DMS114 treated with DMSO at 0.1 percent for 48 hours (cell line): ENCODE results near the gene CHST11.

Source experiments
- DNase-seq: peaks from one replicate; lab custom pipeline; 2025; ENCODE audit not compliant: unreplicated experiment; lab: John Stamatoyannopoulos, UW

CHST11 gene

GRCh38 chr12:104578453-104578852, 121.7 kb downstream of the CHST11 start:
- DNase-seq: no peak

DNA sequence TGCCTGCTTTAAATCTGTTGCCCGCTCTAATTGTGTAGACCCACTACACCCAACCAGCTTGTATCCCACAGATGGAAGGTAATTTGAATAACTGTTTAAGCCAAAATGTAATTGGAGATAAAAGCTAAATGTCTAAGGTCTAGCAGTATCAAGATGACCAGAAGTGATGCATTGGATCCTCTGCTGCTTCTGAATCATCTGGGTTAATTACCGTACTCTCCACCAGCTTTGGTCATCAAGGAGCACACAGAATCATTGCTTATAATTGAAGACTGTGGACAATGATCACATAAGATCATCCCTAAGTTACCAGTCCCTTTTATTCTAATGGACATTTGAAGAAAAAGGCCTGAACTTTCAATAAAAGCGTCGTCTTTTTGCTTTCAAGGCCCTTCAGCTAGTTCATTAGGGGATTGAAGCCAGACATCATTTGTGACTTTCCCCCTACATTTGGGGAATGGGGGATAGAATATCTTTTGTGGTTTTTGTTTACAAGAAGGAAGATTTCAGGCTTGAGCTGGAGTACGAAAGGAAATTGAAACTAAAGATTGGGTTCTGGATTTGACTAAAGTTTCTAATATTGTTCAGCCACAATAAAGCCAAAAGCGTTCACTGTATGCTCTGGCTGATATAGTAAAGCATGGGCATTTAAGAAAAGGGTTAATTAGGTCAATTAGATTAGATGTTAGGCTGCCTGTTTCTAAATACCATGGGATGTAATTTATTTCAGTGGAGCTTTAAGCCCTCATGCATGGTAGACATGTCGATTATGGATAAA, 123.2 kb downstream of the CHST11 start:
- no peak for DNase-seq

- DNase-seq: no peak
Measured at GRCh38 chr12:104581005-104581570, 124.3 kb downstream of the CHST11 start.

DNA sequence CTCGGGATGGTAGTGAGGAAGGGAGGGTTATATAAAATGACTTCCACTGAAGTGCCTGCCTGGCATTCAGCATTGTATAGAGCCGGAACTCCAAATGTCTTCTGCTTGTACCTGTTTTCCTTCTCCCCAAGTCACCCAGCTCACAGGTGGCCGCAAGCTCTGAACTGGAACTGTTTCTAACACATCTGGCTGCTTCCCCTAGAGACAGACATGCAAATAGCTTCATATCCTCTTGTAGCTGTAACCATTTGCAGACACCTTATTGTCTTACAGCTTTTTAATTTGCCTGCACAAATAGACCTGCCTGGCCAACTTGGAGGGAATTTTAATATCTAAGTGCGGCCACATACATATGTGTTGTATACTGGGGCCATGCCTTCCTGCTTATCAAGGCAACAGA, 126.0 kb downstream of the CHST11 start:
- no peak for DNase-seq

DNA sequence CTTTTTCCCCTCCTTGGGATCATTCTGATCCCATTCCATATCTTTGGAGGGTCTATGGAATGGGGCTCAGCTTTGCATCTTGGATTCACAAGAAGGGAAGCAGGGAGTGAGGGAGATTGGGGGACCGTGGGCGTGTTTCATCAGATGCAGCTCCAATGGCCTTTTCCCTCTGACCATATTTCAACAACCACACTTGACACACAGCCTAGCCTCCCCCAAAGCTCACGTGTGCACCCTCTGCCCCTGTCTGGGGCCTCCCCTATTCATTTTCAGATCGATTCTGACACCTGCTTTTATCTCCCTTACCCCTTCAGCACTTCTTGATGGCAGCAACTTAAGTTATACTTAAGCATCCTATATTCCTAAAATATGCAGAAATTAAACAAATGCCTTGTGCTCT, 126.6 kb downstream of the CHST11 start:
- DNase-seq: no peak

- no peak for DNase-seq
Measured at GRCh38 chr12:104585448-104586055, 128.8 kb downstream of the CHST11 start.

DNA sequence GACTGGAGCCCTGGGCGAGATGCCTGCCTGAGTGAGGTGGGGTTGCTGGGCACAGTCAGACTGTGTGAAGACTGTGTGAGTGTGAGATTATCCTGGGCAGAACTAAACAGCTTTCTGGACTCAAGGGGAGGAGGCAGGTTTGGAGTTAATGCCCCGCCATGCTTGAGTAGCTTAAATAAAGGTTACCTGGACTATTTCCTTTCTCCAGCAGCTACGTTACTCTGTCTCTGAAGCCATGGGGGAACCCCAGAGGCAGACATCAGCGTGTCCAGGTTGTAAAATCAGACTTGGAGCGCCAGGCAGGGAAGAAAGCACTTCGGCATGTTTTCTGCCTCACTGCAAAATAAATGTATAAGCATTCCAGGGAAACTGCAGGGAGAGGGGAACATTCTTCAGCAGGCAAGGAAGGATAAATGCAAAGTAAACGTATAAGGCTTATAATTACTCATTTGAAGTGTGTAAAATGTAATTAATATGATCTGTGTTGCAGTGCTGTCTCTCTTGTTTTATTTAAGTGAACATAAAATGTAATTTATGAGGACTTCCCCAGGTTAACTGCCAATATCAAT, 129.7 kb downstream of the CHST11 start:
- DNase-seq: no peak

DNA sequence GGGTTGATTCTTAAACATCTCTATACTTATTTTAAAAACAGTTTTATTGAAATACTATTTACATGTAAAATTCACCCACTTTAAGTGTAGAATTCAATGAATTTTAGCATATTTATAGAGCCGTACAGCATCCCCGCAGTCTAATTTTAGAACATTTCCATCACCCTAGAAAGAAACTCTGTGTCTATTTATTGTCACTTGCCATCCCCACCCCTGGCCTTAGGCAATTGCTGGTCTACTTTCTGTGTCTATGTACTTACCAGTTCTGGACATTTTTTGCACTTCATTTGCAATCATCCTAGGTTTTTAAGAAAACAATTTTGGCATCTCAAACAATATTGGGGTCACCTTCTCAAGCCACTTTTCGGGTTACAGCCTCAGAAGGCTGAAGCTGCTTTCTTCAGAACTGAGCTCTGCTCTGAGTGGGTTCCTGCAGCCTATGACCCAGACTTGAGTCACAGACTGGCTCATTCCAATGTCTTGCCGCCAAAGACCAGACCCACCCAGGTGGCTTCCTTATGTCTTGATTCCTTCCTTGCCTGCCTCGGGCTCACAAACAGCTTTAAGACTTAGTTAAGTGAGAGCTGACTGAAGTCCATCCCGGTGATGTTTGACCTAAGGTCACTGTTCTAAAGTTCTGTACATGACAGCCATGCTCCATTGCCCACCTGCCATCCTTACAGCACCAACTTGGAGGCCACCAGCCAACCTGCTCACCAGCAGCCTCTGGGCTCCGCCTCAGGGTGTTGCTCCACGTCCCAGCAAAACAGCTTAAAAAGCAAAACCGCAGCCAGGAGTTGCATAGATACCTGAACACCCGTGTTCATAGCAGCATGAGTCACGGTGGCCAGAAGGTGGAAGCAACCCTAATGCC, 131.5 kb downstream of the CHST11 start:
- no peak for DNase-seq

DNA sequence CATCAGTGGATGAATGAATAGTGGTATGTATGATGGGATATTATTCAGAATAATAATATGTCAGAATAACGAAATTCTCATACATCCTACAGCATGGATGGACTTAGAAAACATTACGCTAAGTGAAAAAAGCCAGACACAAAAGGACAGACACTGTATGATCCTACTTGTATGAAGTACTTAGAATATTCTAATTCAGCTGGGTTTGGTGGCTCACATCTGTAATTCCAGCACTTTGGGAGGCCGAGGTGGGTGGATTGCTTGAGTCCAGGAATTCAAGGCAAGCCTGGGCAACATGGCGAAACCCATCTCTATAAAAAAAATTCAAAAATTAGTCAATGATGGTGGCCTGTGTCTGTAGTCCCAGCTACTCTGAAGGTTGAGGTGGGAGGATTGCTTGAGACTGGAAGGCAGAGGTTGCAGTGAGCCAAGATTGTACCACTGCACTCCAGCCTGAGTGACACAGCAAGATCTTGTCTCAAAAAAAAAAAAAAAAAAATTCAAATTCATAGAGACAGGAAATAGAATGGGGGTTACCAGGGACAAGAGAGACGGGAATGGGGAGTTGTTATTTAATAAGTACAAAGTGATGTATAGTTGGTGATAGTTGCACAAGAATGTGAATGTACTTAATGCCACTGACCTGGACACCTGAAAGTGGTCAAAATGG, 132.3 kb downstream of the CHST11 start:
- DNase-seq: no peak

DNA sequence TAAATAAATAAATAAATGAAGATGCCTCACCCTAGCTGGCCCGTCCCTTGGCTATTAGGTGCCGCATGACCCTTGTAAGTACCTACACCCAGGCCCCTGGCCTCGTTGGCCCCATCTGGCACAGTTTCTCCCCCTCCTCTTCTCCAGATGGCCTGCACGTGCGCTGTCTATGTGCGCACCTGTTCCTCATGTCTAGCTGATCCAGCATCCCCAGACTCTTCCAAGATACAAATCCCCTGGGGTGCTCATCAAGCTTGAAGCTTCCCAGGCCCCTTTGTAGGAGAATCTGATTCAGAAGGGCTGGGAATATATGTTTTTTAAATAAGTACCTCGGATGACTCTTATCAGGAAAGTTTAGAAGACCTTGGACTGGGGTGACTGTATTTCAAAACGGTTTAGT, 133.3 kb downstream of the CHST11 start:
- DNase-seq: no peak

- DNase-seq: no peak
Measured at GRCh38 chr12:104591257-104591885, 134.6 kb downstream of the CHST11 start.

DNA sequence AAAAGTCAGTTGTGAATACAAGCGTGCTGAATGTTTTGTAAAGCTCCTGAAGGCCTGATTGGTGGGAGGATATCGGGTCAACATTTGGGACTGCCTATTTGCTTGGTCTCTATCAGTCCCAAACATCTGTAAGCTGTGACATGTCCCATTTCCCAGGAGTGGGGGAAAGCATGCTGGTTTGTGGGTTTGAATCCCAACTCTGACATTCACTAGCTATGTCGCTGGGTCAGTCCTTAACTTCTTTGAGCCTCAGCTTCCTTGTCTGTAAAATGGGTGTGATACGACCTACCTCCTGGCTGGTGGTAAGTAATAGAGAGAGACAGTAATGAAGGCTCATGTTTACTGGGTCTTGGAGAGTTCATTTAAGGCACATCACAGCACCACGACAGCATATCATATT, 136.7 kb downstream of the CHST11 start:
- no peak for DNase-seq

DNA sequence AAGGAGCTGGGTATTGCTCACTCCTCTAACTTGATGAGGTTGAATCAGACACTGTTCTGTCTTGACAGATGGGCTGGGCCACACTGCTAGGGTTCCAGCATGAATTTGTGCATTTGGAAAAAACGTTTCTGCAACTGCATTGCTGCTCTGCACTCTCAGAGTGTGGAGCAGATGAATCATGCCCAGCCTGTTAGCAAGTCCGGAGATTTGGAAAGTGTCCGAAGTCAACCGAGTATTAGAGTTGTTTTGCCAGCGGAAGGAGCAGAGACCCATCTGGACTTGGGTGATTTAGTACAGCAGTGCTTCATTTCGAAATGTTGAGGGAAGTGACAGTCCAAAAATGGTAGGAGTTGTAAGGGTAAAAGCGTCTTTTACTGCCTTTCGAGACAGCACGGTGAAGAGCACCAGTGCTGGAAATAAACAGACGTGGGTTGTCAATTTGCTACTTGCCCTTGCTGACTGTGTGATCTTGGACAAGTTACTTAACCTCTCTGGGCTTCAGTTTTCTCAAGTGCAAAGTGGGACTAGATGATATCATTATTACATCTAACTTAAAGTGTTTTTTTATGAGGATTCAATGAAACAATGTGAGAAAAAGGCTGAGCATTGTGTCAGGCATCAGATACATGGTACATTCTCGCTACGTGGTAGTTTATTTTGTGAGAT, 139.5 kb downstream of the CHST11 start:
- DNase-seq: no peak

GRCh38 chr12:104596898-104597843, 140.4 kb downstream of the CHST11 start:
- DNase-seq: no peak

GRCh38 chr12:104598342-104599271, 141.9 kb downstream of the CHST11 start:
- no peak for DNase-seq

DNA sequence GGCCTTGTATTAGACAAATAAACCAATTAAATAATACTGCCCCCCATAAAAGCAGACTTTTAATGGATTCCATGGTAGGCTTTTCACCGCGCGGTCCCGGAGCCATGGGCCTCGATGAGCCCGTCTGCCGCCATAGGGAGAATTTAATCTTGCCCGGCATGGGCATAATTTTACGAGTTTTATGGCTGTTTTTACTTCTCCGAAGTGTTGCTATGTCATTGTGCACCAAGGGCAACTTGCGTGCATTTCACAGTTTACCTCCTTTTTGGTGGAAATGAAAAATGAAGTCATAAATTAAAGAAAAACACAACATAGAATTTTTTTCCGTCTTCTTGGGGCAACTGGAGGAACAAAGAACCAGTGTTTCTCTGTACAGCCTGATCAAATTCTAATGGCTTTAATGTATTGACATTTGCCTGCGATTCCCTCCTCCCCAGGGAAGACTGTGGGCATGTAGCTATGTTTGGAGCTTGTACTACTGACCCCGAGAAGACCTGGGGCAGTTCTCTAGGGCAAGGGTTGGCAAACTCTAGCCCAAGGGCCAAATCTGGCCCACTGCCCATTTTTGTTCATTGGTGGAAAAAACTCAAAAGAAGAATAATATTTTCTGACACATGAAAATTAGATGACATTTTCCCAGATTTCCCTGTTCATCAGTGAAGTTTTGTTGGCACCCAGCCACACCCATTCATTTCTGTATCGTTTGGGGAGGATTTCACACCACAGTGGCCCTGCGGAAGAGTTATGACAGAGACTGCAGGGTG, 142.7 kb downstream of the CHST11 start:
- no peak for DNase-seq
